Glomerular visceral epithelial cell (primary cell): ENCODE results near the gene LNX1.

ENCODE experiments used
- DNase-seq: peaks from one replicate; pipeline ENCODE4 v3.0.0-alpha.2; 2016; ENCODE audit errors: extremely low spot score

LNX1 gene

DNA sequence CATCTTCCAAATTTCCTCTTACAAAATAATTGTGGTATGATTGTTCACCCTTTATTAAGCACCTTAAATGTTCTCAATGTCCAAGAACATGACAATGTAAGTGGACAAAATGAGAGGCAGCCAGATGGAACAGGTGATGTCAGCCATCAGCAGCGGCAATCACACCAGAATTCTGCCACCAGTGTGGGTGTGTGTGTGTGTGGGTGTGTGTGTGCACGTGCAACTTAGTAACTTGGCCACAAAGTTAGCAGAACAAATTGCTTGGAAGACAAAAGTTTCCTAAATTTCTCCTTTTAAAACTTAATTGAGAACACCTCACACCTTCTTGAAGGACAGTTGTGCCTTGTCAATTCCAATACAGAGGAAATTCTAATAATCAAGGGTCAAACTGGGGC lies 18.7 kb downstream of the LNX1 start:
- no peak for DNase-seq

DNA sequence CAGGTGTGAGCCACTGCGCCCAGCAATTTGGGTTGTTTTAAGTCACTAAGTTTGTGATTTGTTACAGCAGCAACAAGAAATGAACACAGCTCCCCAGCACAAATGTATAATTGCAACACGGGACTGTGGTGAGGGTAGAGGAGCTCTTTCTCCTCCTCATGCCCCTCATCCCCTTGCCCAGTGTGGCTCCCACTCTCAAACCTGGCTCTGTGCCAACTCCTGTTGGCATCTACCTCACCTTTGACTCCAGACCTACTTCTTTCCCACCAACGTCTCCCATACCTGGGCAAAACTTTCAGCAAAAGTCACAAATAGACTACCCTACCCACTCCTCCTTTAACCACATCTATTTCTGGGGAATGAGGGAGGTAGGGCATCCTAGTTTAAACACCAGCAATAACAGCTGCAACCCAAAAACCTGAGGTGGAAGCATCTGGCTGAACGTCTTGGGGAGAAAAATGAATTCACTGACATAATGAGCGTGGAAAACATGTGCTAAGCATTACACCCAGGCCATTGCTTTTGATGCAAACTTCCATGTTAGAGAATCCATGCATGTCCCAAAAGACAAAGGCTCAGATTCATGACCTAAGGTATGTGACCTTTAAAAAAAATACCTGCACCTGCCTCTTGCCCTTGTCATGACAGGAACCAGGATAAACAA lies 19.2 kb downstream of the LNX1 start:
- DNase-seq: no peak

DNA sequence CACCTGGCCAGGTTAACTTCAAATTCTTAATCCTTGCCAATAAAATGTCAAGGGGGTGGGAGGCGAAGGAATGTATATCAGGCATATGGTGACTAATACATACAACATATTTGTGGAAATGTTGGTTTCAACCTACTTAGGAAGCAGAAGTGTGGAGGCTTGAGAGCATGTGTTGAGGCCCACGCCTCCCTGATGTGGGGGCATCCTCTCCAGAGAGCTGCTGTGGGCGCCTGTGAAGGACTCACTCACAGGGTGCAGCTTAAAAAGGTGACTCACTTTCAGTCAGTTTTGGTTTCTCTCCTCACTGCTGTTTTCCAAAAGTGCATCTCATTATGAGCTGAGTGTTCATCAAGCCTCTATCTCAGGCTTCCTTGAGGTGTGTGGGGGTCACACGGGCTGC lies 27.5 kb downstream of the LNX1 start:
- DNase-seq: peak; percentile 70

DNA sequence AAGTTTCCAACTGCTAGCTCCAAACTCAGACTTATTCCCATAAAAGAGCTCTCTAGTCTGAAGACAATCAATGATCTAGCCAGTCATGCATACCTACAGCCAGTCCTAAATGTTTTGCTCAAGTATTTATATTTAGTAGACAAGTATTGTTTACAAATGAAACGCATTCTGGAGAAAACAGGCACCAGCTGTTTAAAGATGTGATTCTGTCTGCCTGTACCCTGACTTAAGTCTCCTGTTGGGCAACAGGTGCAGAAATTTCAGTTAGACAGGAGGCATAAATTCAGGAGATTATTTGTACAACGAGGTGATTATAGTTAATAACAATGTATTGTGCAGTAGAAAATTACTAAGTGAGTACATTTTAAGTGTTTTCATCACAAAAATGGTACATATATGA lies 28.9 kb downstream of the LNX1 start:
- no peak for DNase-seq

DNA sequence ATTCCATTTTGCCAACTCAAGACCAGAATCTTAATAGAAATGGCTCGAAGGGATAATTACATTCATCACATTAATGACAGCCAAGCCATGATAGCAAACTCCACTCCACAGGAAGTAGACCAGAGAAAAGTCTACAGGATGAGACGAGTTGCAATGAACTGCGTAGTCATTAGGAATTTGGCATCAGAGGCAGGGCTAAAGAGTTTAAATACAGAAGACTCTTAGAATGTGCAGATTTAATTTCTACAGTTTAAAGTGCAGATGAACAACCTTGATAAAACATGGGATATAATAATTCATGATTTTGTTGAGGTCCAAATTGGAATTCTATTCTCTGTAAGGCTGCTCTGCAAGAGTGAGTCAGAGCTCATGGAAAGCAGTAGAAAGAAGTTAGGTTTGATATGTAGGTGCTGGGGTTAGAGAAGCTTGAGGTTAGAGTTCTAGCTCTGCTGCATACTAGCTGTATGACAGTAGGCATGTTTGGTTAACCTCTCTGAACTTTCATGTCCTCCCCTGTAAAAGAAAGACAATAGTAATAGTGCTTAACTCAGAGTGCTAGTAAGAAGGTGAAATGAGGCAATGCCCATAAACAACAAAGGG lies 32.2 kb downstream of the LNX1 start:
- DNase-seq: no peak

DNA sequence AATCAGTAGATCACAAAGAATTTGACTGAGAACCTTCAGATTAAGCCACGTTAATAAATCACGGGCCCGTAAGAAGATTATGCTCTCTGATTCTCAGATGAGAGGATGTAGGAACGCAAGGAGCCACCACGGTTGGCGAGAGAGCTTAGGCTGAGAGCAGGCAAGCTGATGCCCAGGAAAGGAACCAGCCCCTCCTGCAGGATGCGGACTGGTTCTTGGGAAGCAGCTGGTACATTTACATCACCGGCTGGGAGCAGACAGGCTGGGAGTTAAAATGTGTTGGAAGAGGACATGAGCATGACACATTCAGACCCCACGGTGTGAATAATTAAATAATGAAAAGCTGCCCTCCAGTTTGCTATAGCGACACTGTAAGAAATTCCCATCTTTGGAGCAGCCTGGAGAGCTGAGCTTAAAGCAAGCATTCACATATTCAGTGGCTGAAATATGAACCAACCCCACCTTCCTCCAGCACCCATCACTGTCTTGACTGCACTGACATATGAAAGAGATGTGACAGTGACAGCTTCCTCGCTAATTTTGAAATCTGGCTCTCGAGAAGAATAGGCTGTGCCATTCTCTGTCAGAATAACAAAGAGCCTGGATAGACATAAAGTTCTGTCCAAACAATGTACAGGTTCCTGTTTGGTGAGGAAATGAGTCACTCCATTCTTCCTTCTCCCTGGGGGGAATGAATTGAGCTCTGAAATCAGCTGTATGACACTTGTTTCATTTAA lies 33.1 kb downstream of the LNX1 start:
- no peak for DNase-seq

DNA sequence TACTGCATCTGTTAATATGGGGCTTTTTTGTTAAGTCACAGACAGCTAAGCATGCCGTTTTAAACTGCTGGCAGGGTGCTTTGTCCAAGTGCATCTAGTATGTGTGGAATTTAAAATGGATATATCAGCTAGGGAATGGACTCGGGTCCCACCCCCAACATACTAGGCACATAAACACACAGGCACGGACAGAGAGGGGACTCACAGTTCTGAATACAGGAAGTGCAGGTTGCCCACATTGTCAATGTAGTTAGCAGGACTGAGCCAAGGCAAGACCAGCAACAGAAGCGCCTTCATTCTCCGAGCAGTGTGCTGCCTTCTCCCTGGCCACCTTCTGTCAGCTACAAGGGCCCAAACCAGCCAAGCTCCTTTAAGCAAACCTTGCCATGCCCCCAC lies 33.6 kb downstream of the LNX1 start:
- no peak for DNase-seq

DNA sequence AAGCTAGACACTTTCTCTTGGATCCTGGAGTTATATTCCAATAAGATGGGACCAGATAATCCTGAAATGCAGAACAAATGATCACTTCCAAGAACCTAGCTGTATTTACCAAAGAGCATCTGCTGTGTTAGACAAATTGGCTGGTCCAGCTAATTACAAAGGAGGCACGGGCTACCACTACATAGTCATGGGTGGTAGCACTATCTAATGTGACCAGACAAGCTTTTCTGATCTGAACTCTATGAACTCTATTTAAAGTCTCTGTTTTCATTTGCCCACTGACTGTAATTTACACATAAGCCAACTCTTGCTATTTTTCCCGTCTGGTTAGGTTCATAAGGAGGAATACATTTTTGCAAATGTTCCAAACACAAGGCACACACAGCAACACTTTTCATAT lies 34.6 kb downstream of the LNX1 start:
- no peak for DNase-seq

DNA sequence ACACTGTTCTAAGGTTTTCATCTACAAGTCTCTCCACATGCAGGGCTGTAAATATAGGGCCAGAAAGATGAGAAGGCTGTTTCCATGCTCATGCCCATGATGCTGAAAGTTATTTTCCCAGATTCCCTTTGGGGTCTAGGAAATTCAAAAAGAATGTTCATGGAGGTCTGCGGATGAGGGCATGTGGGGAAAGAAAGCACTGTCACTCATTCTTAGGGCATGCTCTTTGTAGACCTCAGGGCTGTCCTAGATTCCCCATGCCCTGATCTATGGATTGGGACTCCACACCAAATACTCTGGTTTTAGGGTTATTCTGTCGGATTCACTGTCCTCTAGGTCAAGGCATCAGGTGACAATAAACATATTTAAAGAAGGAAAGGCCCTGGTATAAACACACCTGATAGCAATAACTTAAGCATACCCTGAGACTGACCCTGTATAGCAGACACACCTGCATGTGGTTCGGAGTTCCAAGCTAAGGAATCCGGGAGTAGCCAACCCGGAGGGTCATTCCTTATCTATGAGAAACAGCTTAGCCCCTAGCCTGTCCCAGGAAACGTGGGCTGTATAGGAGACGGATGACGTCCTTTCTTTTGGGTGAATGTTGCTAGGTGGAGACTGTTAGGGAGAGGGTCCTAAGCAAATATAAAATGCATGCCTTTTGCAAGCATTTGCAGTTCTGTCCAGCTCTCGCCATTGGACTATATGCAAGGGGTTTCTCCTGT lies 37.6 kb downstream of the LNX1 start:
- DNase-seq: no peak

DNA sequence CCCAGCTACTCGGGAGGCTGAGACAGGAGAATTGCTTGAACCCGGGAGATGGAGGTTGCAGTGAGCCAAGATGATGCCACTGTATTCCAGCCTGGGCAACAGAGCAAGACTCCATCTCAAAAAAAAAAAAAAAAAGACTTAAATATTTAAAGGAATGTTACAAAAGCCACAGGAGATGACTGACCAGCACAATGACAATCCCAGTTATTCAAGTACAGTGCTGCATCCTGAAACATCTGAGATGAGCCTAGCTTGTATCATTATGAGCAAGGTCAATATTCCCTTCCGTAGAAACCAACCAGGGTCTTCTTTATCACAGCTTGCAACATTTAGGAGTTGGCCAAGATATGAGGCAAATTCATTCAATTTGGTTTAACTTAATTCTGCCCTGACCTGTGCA lies 38.6 kb downstream of the LNX1 start:
- no peak for DNase-seq

DNA sequence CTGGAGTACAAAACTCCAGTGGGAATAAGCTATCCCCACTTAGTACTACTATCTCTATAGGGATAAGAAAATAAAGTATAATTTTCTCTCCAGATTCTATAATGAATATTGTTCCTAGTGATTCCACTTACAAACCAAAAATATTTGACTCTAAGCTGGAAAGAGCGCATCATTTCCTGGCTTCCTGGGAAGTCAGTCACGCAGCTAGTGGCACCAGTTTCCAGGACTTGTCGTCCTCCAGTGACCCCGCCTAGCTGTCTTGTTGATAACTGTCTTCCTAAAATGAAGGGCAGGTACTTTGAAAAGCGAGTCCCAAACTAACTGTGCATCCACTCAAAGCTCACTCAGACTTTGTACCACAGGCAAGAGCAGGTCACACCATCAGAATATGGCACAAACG lies 39.3 kb downstream of the LNX1 start:
- DNase-seq: no peak

DNA sequence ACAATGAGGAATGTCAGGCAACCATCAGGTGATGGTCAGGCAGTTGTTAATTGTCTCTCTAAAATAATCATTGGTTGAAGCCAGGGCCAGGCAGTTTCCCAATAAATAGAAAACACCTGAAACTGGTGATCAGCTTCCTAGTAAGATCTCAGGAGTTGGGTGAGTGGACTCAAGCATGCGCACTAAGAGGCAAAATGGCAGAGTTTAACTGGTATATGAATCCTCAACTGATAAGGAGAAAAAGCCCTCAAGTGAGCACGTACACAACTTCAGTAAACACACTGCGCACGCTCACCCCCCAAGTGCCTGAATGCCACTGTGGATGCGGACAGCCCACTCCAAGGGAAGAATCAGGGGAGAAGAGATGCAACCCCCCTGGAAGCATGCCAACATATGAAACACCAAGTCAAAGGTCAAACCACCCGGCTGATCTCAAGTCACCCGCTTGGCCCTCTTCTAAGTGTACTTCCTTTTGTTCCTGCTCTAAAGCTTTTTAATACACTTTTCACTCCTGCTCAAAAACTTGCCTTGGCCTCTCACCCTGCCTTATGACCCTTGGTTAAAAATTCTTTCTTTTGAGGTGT lies 39.9 kb downstream of the LNX1 start:
- no peak for DNase-seq

DNA sequence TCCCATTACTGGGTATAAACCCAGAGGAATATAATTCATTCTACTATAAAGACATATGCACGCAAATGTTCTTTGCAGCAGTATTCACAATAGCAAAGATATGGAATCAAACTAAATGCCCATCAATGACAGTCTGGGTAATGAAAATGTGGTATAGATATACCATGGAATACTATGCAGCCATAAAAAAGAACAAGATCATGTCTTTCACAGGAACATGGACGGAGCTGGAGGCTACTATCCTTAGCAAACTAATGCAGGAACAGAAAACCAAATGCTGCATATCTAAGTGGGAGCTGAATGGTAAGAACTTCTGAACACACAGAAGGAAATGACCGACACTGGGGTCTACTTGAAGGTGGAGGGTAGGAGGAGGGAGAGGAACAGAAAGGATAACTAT lies 42.6 kb downstream of the LNX1 start:
- no peak for DNase-seq

DNA sequence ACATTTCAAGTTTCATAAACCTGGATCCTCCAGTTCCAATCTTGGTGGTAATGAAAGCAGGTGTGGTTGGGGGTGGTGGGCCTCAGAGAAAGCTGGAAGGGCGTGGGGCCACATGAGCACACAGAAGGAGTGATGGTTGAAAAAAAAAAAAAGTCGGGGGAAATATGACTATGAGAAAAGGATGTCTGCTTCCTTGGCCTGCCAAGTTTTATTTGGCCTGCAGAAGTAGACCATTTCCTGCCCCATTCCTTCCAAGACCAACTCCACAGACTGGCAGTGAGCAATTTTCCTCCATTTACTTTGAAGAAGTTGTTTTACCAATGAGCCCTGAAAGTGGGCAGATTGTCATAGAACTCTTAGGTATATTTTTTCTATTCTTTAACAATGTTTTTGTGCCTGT lies 43.3 kb downstream of the LNX1 start:
- no peak for DNase-seq

DNA sequence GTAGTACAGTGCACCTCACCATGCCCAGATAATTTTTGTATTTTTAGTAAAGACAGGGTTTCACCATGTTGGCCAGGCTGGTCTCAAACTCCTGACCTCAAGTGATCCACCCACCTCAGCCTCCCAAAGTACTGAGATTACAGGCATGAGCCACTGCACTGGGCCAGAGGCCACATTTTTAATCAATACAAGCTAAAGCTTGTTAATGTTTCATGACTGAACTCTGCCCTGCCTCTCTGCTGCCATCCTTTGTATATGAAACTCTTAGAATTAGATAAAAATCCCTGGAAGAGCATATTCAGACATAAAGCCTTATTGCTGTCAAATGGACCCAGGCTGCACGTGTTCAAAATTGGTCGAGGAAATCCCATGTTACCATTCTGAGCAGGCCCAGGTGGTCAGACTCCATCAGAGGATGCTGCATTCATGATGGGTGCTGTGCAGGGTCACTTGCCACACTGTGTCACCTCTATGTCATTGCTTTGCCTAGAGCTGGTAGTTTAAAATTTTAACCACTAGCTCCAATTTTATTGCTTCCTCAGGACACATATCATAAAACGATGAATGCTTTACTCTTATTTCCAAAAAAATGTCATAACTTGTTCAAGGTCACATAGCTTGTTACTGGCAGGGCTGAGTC lies 45.2 kb downstream of the LNX1 start:
- DNase-seq: no peak

DNA sequence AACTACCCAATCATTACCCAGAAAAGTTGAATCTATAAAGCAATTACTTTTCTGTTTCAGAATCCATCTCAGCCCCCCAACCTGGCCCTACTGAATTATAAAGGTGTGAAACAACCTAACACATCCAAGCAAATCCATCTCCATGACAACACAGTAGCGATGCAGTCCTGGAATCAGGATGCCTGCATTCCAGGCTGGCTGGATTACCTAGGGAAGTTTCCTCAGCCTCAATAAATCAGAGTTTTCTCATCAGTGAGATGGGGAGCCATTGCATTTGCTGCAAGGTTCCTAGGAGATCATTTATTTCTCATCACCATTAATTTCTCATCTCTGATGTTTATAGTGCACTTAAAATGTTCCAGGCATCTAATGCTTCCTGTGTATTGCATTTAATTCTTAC lies 46.0 kb downstream of the LNX1 start:
- no peak for DNase-seq

DNA sequence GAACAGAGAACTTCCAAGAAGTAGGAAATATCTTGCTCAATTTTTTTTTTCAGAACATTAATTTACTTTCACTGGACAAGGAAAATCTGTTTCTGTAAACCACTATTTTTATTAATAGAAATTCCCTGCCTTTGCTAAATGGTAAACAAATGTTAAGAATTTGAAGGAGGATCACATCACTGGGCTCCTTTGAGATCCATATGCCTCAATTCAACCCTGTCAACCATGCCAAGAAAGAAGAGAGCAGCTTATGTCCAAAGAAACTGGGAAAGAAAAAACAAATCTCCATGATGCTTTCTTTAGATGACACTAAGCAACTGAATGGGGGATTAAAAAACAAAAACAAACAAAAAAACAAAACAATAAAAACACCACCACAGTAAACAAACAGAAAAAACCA lies 47.7 kb downstream of the LNX1 start:
- DNase-seq: no peak

DNA sequence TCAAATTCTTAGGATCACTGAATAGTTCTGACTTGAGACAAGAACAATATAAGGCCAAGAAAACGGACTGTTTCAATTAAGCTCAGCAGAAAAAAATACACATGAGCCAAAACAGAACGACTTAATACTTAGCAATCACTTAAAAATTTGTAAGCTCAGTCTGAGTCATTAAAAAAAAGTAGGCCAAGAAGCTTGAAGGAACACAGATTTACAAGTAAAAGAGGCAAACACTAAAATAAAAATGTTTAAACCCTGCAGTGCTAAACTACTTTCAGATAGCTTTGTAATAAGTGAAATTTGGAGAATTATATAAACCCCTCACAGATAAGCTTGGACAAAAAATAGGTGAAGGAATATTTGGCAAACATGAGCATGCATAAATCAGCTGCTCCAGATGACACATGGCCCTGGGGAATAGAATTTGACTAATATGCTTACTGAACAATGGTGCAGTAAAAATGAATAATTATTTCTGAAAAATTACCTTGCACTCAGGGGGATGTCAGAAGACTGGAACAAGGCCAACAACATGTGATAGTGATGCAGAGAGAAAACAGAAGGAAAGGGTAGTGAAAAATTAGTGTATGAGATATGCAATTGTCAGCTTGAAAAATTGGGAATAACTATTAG lies 49.6 kb downstream of the LNX1 start:
- no peak for DNase-seq

DNA sequence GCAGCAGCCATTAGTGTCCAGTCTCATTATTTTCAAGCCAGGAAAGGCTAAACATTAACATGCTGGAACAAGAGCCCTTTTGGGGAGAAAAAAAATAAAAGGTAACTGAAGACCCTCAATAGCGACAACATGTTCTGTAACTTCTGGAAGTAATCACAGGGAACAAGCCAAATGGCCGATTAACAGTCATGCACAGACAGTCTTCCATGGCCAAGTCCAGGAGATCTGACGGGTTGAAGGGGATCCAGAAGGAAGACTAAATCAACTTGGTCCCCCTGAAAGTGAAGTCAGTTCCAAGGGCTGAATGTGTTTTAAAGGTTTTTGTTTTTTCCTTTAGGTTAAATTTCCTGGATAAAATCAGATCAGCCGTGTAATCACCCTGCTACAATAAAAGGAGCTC lies 52.5 kb downstream of the LNX1 start:
- DNase-seq: no peak

DNA sequence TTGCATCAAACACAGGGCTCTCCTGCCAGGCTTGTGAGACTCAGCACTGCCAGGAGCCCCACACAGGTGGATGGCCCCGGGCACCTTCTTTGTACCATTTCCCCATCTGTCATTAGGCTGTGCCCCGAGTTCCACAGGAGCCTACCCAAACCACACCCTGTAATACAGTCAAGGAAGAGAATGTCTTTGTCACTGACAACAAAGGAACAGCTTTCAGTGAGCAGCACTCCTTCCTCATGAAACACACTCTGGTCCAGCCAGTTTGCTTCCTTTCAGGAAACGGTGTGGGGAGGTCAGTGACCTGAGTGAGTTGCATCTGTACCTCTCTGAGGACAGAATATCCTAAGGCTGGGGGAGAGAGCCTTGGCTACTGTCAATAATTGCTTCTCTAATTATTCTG lies 53.7 kb downstream of the LNX1 start:
- no peak for DNase-seq

DNA sequence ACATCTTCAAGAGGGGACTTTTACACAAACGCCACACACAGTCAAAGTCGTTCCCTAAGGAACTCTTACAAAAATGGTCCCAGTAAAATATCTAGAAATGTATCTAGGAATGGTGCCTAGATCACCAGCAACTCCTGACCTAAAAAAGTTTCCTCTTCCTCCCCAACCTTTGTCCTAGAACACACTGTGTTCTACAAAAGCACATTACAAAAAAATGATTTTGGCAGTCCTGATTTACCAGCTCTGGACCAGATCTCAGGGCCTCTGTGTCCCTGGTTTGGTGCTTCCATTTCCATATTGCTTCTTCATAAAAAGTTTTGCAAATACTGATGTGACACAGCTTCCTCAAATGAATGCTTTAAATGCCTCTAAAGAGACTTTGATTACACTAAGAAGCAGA lies 55.0 kb downstream of the LNX1 start:
- no peak for DNase-seq
